ENCODE measurements around the gene SPATA2.

SPATA2 gene

DNA sequence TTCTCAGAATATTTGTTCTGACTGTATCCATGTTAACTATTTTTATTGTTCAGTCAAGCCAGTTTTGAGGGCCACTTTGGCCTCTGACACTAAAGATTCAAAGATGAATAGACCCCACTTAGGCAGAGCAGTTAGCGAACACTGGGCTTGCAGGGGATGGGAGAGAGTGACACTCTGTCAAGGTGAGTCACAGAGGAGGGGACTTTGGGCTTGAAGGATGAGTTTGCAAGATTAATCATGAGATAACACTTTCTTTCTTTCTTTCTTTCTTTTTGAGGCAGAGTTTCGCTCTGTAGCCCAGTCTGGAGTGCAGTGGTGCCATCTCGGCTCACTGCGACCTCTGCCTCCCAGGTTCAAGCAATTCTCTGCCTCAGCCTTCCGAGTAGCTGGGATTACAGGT is 46.4 kb downstream of the SPATA2 start:
- Histone ChIP-seq H3K4me1 (ENCODE audit: insufficient read depth, low read length) (no peaks in the 10 kb centered on the region), H3K79me2 (ENCODE audit: insufficient read depth, low read length) (no peaks in the 10 kb centered on the region), H3K9ac (ENCODE audit: low read depth, low read length) (no peak overlapping the region), H3K4me3 (ENCODE audit: low read depth in 1 of 2, low read length in 2 of 2) (no peak overlapping the region), H3K27me3 (ENCODE audit: insufficient read depth, low read length, poor library complexity) (no peaks in the 10 kb centered on the region), H3K4me2 (ENCODE audit: insufficient read depth, low read length) (no peak overlapping the region), H3K27ac (ENCODE audit: low read length) (no peak overlapping the region), H4K20me1 (ENCODE audit: insufficient read depth, low read length) (no peaks in the 10 kb centered on the region), H2AFZ (ENCODE audit: low read depth, low read length) (no peak overlapping the region), H3K36me3 (ENCODE audit: insufficient read depth, low read length) (peaks cover 42% of the 10 kb centered on the region; the same call in 1 of the 2 replicates), H3K9me3 (ENCODE audit: insufficient read depth, low read length, severe bottlenecking) (no peaks in the 10 kb centered on the region)
- no peak for ATAC-seq (ENCODE audit: insufficient read depth, low read depth)
- TF ChIP-seq EZH2 (IDR thresholded peaks at IDR 0.05; ENCODE audit: borderline replicate concordance, low read depth, low read length, severe bottlenecking) = no peak
- TF ChIP-seq, protein P1, sequence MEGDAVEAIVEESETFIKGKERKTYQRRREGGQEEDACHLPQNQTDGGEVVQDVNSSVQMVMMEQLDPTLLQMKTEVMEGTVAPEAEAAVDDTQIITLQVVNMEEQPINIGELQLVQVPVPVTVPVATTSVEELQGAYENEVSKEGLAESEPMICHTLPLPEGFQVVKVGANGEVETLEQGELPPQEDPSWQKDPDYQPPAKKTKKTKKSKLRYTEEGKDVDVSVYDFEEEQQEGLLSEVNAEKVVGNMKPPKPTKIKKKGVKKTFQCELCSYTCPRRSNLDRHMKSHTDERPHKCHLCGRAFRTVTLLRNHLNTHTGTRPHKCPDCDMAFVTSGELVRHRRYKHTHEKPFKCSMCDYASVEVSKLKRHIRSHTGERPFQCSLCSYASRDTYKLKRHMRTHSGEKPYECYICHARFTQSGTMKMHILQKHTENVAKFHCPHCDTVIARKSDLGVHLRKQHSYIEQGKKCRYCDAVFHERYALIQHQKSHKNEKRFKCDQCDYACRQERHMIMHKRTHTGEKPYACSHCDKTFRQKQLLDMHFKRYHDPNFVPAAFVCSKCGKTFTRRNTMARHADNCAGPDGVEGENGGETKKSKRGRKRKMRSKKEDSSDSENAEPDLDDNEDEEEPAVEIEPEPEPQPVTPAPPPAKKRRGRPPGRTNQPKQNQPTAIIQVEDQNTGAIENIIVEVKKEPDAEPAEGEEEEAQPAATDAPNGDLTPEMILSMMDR (IDR thresholded peaks at IDR 0.05; ENCODE audit: borderline replicate concordance, extremely low read depth, low read length, poor library complexity, severe bottlenecking) = no peak
- DNase-seq = no peak

DNA sequence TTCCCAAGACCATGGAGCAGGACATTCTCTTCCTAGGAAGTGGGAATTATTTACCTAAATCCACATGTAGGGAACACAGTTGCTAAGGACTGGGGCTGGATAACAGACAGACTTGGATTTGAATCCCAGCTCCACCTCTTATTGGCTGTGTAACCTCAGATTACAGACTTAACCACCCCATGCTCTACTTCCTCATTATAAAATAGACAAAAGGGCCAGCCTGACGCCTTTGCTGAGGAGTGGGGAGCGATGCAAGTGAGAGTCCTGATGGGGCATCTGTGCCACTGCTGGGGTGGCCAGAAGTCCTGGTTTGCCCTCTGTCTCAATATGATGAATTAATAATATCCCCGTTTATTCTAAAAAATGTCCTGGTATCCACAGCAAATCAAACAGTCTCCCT is 46.8 kb downstream of the SPATA2 start:
- Histone ChIP-seq H3K27ac (ENCODE audit: low read length) (no peak overlapping the region), H3K4me3 (ENCODE audit: low read depth in 1 of 2, low read length in 2 of 2) (no peak overlapping the region), H3K4me1 (ENCODE audit: insufficient read depth, low read length) (no peaks in the 10 kb centered on the region), H3K27me3 (ENCODE audit: insufficient read depth, low read length, poor library complexity) (no peaks in the 10 kb centered on the region), H3K4me2 (ENCODE audit: insufficient read depth, low read length) (no peak overlapping the region), H2AFZ (ENCODE audit: low read depth, low read length) (no peak overlapping the region), H4K20me1 (ENCODE audit: insufficient read depth, low read length) (no peaks in the 10 kb centered on the region), H3K36me3 (ENCODE audit: insufficient read depth, low read length) (peaks cover 42% of the 10 kb centered on the region; the same call in 1 of the 2 replicates), H3K9ac (ENCODE audit: low read depth, low read length) (no peak overlapping the region), H3K79me2 (ENCODE audit: insufficient read depth, low read length) (no peaks in the 10 kb centered on the region), H3K9me3 (ENCODE audit: insufficient read depth, low read length, severe bottlenecking) (no peaks in the 10 kb centered on the region)
- ATAC-seq (ENCODE audit: insufficient read depth, low read depth) (no peak), DNase-seq (no peak)
- TF ChIP-seq, protein P1 (IDR thresholded peaks at IDR 0.05; ENCODE audit: borderline replicate concordance, extremely low read depth, low read length, poor library complexity, severe bottlenecking) = no peak
- TF ChIP-seq EZH2 (IDR thresholded peaks at IDR 0.05; ENCODE audit: borderline replicate concordance, low read depth, low read length, severe bottlenecking) = no peak

DNA sequence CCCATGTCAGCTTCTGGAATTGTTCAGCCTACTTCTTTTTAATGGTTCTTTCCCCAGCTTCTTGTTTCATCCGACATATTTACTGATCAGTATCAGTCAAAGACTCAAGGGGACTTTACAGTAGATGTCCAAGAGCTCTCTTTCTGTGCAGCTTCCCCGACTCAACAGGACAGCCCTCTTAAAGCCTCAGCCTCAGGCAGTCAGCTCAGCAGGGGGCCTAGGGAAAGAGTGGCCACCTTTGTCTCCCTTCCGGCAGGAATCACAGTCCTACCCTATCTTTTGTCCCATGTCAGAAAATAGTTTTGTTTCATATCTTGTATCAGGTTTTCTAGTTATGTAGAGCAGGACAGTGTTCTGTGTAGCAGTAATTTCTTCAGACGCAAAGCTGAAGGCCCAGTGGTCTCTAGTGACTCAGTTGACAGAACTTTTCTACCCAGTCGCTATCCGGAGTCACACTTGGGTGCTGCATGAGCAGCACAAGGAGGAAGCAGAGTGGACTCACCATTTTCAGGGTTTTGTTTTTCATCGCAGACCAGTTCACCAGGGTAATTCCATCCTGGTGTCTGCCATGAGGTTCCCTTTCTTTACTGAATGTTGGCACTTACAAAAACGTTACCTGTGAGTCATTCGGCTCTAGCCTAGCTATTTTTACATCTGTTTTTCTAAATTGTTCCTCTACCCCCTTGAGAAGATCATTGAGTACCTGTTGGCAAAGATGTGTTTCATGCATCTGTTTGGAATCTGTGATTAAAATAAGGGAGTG is 47.7 kb downstream of the SPATA2 start:
- DNase-seq = no peak
- no peaks in the 10 kb centered on the region for H4K20me1 ChIP-seq (ENCODE audit: insufficient read depth, low read length)
- peaks cover 42% of the 10 kb centered on the region; the same call in 1 of the 2 replicates for H3K36me3 ChIP-seq (ENCODE audit: insufficient read depth, low read length)
- no peak overlapping the region for H3K27ac ChIP-seq (ENCODE audit: low read length)
- ATAC-seq (ENCODE audit: insufficient read depth, low read depth) = no peak
- H3K4me1 ChIP-seq (ENCODE audit: insufficient read depth, low read length) = no peaks in the 10 kb centered on the region
- H2AFZ ChIP-seq (ENCODE audit: low read depth, low read length) = no peak overlapping the region
- H3K79me2 ChIP-seq (ENCODE audit: insufficient read depth, low read length) = no peaks in the 10 kb centered on the region
- no peak overlapping the region for H3K4me3 ChIP-seq (ENCODE audit: low read depth in 1 of 2, low read length in 2 of 2)
- H3K4me2 ChIP-seq (ENCODE audit: insufficient read depth, low read length) = no peak overlapping the region
- TF ChIP-seq, protein P1 (IDR thresholded peaks at IDR 0.05; ENCODE audit: borderline replicate concordance, extremely low read depth, low read length, poor library complexity, severe bottlenecking) = no peak
- no peak for TF ChIP-seq EZH2 (IDR thresholded peaks at IDR 0.05; ENCODE audit: borderline replicate concordance, low read depth, low read length, severe bottlenecking)
- H3K27me3 ChIP-seq (ENCODE audit: insufficient read depth, low read length, poor library complexity) = no peaks in the 10 kb centered on the region
- no peak overlapping the region for H3K9ac ChIP-seq (ENCODE audit: low read depth, low read length)
- no peaks in the 10 kb centered on the region for H3K9me3 ChIP-seq (ENCODE audit: insufficient read depth, low read length, severe bottlenecking)

Data from DND-41 (cell line).